ENCODE results near the gene DYNLT3. TPM values are rescaled to one million over a fixed set of nuclear protein-coding genes. Genes with fewer than 3 reads are reported as not detected.

The DYNLT3 gene
- total RNA-seq, 1 experiment from 2014 or later = 19.3 TPM

DNA sequence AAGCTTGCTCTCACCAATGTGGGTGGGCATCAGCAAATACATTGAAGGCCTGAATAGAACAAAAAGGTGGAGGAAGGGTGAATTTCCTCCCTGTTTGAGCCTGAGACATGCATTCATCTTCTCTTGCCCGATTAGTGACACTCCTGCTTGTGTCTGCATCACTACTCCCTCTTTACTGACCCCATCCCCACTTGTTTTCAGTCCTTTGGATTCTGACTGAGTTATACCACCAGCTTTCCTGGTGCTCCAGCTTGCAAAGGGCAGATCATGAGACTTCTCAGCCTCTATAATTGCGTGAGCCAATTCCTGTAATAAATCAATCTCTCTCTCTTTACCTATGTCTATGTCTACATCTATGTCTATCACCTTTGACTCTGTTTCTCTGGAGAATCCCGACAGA is 47.4 kb upstream of the DYNLT3 start:
- TF ChIP-seq, protein P1, sequence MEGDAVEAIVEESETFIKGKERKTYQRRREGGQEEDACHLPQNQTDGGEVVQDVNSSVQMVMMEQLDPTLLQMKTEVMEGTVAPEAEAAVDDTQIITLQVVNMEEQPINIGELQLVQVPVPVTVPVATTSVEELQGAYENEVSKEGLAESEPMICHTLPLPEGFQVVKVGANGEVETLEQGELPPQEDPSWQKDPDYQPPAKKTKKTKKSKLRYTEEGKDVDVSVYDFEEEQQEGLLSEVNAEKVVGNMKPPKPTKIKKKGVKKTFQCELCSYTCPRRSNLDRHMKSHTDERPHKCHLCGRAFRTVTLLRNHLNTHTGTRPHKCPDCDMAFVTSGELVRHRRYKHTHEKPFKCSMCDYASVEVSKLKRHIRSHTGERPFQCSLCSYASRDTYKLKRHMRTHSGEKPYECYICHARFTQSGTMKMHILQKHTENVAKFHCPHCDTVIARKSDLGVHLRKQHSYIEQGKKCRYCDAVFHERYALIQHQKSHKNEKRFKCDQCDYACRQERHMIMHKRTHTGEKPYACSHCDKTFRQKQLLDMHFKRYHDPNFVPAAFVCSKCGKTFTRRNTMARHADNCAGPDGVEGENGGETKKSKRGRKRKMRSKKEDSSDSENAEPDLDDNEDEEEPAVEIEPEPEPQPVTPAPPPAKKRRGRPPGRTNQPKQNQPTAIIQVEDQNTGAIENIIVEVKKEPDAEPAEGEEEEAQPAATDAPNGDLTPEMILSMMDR (IDR thresholded peaks at IDR 0.05; ENCODE audit: unreplicated experiment) = no peak
- DNase-seq (ENCODE audit: unreplicated experiment) = no peak
- no peak overlapping the region for H3K4me3 Mint-ChIP-seq (ENCODE audit: unreplicated experiment)
- ChIA-PET POLR2A (interaction anchor here (0.7 kb wide), 1 partner anchor 17 kb away, joined by 3 read pairs; no protein-coding TSS in a partner anchor), CTCF (no interaction called here)
- no peaks in the 10 kb centered on the region for H3K9me3 Mint-ChIP-seq (ENCODE audit: unreplicated experiment)
- H3K27me3 Mint-ChIP-seq (ENCODE audit: insufficient read depth, unreplicated experiment) = peaks cover 44% of the 10 kb centered on the region
- no peaks in the 10 kb centered on the region for H3K36me3 Mint-ChIP-seq (ENCODE audit: insufficient read depth, unreplicated experiment)
- H3K4me1 Mint-ChIP-seq (ENCODE audit: insufficient read depth, unreplicated experiment) = no peaks in the 10 kb centered on the region
- BruUV-seq (replicated peaks) = no TSS peak
- no peak overlapping the region for H3K27ac Mint-ChIP-seq (ENCODE audit: low read depth, unreplicated experiment)
- intact Hi-C loops (cut with micrococcal nuclease) = no loop called here

DNA sequence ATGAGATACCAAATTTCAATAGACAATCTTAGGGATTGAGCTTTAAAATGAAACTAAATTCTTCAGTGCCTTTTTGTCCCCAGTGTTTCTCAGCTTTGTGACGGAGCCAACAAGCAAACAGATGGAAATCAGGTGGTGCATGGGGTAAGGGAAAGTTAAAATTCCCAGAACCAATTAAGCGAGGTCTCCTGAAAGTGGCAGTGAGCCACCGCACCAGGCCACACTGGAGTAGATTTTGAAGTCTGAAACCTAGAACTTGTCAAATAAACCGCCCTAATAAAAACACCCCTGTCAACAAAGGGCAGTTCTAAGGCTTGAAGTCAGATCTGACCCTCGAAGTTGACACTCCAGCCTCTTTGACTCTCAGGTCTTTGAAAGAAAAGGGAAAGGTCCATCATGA is 40.6 kb upstream of the DYNLT3 start:
- intact Hi-C loops (cut with micrococcal nuclease) = no loop called here
- no peaks in the 10 kb centered on the region for H3K4me1 Mint-ChIP-seq (ENCODE audit: insufficient read depth, unreplicated experiment)
- H3K9me3 Mint-ChIP-seq (ENCODE audit: unreplicated experiment) = no peaks in the 10 kb centered on the region
- peaks cover 32% of the 10 kb centered on the region for H3K27me3 Mint-ChIP-seq (ENCODE audit: insufficient read depth, unreplicated experiment)
- no peak for DNase-seq (ENCODE audit: unreplicated experiment)
- H3K4me3 Mint-ChIP-seq (ENCODE audit: unreplicated experiment) = no peak overlapping the region
- H3K27ac Mint-ChIP-seq (ENCODE audit: low read depth, unreplicated experiment) = no peak overlapping the region
- POLR2A ChIA-PET = no interaction called here
- TF ChIP-seq, protein P1 (IDR thresholded peaks at IDR 0.05; ENCODE audit: unreplicated experiment) = no peak
- H3K36me3 Mint-ChIP-seq (ENCODE audit: insufficient read depth, unreplicated experiment) = no peaks in the 10 kb centered on the region
- CTCF ChIA-PET = no interaction called here
- no TSS peak for BruUV-seq (replicated peaks)

DNA sequence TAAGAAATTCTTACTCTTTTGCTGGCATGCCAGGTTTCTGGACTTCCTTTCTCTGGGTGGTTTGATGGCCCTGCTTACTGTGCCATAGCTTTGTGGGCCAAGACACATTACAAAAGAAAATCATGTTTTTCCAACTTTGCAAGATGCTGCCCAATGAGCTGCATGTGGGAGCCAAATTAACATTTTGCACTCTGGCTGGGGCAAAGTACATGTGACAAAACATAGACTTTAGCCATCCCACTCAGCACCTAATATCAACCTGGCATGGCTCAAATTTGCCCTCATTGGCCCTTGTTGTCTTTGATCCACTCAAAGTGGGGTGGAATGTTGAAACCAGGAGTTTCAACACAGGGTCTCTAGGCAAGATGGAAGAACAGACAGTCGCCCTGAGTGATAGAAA is 40.0 kb upstream of the DYNLT3 start:
- BruUV-seq (replicated peaks) = no TSS peak
- peaks cover 39% of the 10 kb centered on the region for H3K27me3 Mint-ChIP-seq (ENCODE audit: insufficient read depth, unreplicated experiment)
- intact Hi-C loops (cut with micrococcal nuclease) = no loop called here
- CTCF ChIA-PET = interaction anchor here (0.6 kb wide), 1 partner anchor 578 kb away, joined by 4 read pairs; no protein-coding TSS in a partner anchor
- no peaks in the 10 kb centered on the region for H3K4me1 Mint-ChIP-seq (ENCODE audit: insufficient read depth, unreplicated experiment)
- no peak overlapping the region for H3K27ac Mint-ChIP-seq (ENCODE audit: low read depth, unreplicated experiment)
- H3K9me3 Mint-ChIP-seq (ENCODE audit: unreplicated experiment) = no peaks in the 10 kb centered on the region
- no peaks in the 10 kb centered on the region for H3K36me3 Mint-ChIP-seq (ENCODE audit: insufficient read depth, unreplicated experiment)
- TF ChIP-seq, protein P1 (IDR thresholded peaks at IDR 0.05; ENCODE audit: unreplicated experiment) = no peak
- H3K4me3 Mint-ChIP-seq (ENCODE audit: unreplicated experiment) = no peak overlapping the region
- DNase-seq (ENCODE audit: unreplicated experiment) = no peak
- POLR2A ChIA-PET = no interaction called here

DNA sequence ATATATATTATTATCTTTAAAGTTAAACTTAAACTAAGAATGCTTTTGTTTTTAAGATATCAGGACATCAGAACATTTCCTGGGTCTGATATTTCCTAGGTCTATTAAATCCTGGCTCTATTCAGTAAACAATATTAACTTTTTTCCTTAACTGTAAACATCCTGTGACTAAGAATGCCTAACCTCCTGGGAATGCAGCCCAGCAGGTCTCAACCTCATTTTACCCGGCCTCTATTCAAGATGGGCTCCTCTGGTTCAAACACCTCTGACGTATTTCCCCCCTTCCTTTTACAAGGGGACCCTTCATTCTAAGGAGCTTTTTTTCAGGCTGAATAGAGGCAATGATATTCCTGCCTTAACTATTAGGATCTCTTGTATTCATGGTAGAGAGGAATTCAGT is 35.8 kb upstream of the DYNLT3 start:
- H3K4me3 Mint-ChIP-seq (ENCODE audit: unreplicated experiment) = no peak overlapping the region
- BruUV-seq (replicated peaks) = no TSS peak

More for the DNA sequence above, 35.8 kb upstream of the DYNLT3 start:
- Mint-ChIP-seq H3K27me3 (ENCODE audit: insufficient read depth, unreplicated experiment) (peaks cover 73% of the 10 kb centered on the region), H3K27ac (ENCODE audit: low read depth, unreplicated experiment) (no peak overlapping the region), H3K9me3 (ENCODE audit: unreplicated experiment) (no peaks in the 10 kb centered on the region), H3K4me1 (ENCODE audit: insufficient read depth, unreplicated experiment) (no peaks in the 10 kb centered on the region), H3K36me3 (ENCODE audit: insufficient read depth, unreplicated experiment) (no peaks in the 10 kb centered on the region)
- intact Hi-C loops (cut with micrococcal nuclease) = no loop called here
- TF ChIP-seq, protein P1 (IDR thresholded peaks at IDR 0.05; ENCODE audit: unreplicated experiment) = no peak
- CTCF ChIA-PET = no interaction called here
- POLR2A ChIA-PET = no interaction called here
- no peak for DNase-seq (ENCODE audit: unreplicated experiment)

Measured in MCF 10A (cell line).